GM19025 (cell line): ENCODE results near the gene OR2T5.
"Not testable (repeated sequence)": the region's sequence is repeated elsewhere in the genome, so short reads cannot be mapped to it uniquely, and the experiment has no call there.

Source experiments
- ATAC-seq: cut with Tn5 transposase; IDR thresholded peaks from one replicate; pipeline ENCODE4 v1.9.1; 2021; ENCODE audit warnings: mild to moderate bottlenecking, low read depth, moderate library complexity; ENCODE audit not compliant: unreplicated experiment

The OR2T5 gene

GRCh38 chr1:248500305-248501035 lies 12.1 kb downstream of the OR2T5 start:
- not testable (repeated sequence) for ATAC-seq

- ATAC-seq: not testable (repeated sequence)
These were observed 19.4 kb downstream of the OR2T5 start, which contains the start of gene OR2G6 for GRCh38 chr1:248507773-248508172. OR2G6 (plus strand) TSS chr1:248508073; CDS start chr1:248521647, 13,574 bp downstream.

GRCh38 chr1:248510217-248510616 lies 21.8 kb downstream of the OR2T5 start:
- ATAC-seq: not testable (repeated sequence)

GRCh38 chr1:248521856-248522255 lies 33.5 kb downstream of the OR2T5 start:
- ATAC-seq: no peak

- not testable (repeated sequence) for ATAC-seq
These were observed 49.1 kb downstream of the OR2T5 start for GRCh38 chr1:248537449-248537848.
